Placental pericyte (primary cell): Measurements from ENCODE around the gene PRR4. TPM values are rescaled to one million over a fixed set of nuclear protein-coding genes. Genes with fewer than 3 reads are reported as not detected.

ENCODE experiments used
- small RNA-seq: library from RNA; depleted of rRNA; stranded (forward); fragments of <200 nt; gene quantifications from one replicate; pipeline ENCODE3, GENCODE V24; 2012; ENCODE audit warnings: low replicate concordance
- total RNA-seq: library from RNA; depleted of rRNA; stranded (reverse); fragments of >200 nt; gene quantifications from 2 replicates; pipeline ENCODE4 v1.2.3, GENCODE V29; 2012

PRR4 gene
- total RNA-seq: 1.5 and 2.0 TPM in 2 replicates

GRCh38 chr12:10849425-10849878 lies at the start of gene PRR4:
Gene PRR4 (minus strand): TSS chr12:10849475. CDS start chr12:10849437, 38 bp downstream.

GRCh38 chr12:10884086-10884725 lies 34.9 kb upstream of the PRR4 start, which contains the start of gene PRH1:
Gene PRH1 (minus strand): TSS chr12:10884255. CDS start chr12:10884217, 38 bp downstream.

GRCh38 chr12:10826258-10826657 lies 23.0 kb downstream of the PRR4 start, which contains the start of gene TAS2R10:
Gene TAS2R10 (minus strand): TSS chr12:10826358. CDS start chr12:10826269, 89 bp downstream.

GRCh38 chr12:10810068-10810467 lies 39.2 kb downstream of the PRR4 start, which contains the start of gene TAS2R9:
Gene TAS2R9 (minus strand): TSS chr12:10810168. CDS start chr12:10810075, 93 bp downstream.

GRCh38 chr12:10807186-10807585 lies 42.1 kb downstream of the PRR4 start, which contains the start of gene TAS2R8:
Gene TAS2R8 (minus strand): TSS chr12:10807286. CDS start chr12:10806980, 306 bp downstream.

GRCh38 chr12:10802587-10802986 lies 46.7 kb downstream of the PRR4 start, which contains the start of gene TAS2R7:
Gene TAS2R7 (minus strand): TSS chr12:10802627. CDS start chr12:10802570, 57 bp downstream.

Small RNA genes within 50 kb of the gene (small RNA-seq; reads per million reads assigned to genes)
- gene PRR4: not detected

Other genes with a start within 250 kb of the PRR4 start
- gene MAGOHB, start 235.9 kb downstream of the PRR4 start, total RNA-seq: 15.7 and 19.9 TPM in 2 replicates
- 0.14 TPM in 1 of 2 replicates, not detected in the other for gene STYK1, start 175.4 kb downstream of the PRR4 start, total RNA-seq
- gene YBX3, start 126.2 kb downstream of the PRR4 start, total RNA-seq: 125 and 150 TPM in 2 replicates
- not detected in 2 replicates for gene TAS2R7, start 46.8 kb downstream of the PRR4 start, total RNA-seq
- 0.43 TPM in 1 of 2 replicates, not detected in the other for gene TAS2R8, start 42.2 kb downstream of the PRR4 start, total RNA-seq
- 0.14 TPM in 1 of 2 replicates, not detected in the other for gene TAS2R9, start 39.3 kb downstream of the PRR4 start, total RNA-seq
- gene TAS2R10, start 23.1 kb downstream of the PRR4 start, total RNA-seq: 0.44 and 1.9 TPM in 2 replicates
- gene PRH1, start 34.8 kb upstream of the PRR4 start, total RNA-seq: 11.8 and 24.1 TPM in 2 replicates
- gene TAS2R13, start 60.1 kb upstream of the PRR4 start, total RNA-seq: 1.8 and 3.1 TPM in 2 replicates
- 0.29 TPM in 1 of 2 replicates, not detected in the other for gene PRH2, start 79.8 kb upstream of the PRR4 start, total RNA-seq
- 3.3 and 4.4 TPM in 2 replicates for gene TAS2R14, start 89.8 kb upstream of the PRR4 start, total RNA-seq
- 3.9 and 4.6 TPM in 2 replicates for gene TAS2R50, start 137.4 kb upstream of the PRR4 start, total RNA-seq
- gene TAS2R20, start 148.8 kb upstream of the PRR4 start, total RNA-seq: 3.3 and 6.4 TPM in 2 replicates
- gene TAS2R19, start 173.1 kb upstream of the PRR4 start, total RNA-seq: 4.9 and 8.5 TPM in 2 replicates
- 7.3 and 7.7 TPM in 2 replicates for gene TAS2R31, start 181.9 kb upstream of the PRR4 start, total RNA-seq
- 2.6 and 3.5 TPM in 2 replicates for gene TAS2R46, start 212.8 kb upstream of the PRR4 start, total RNA-seq
- 6.3 TPM in 1 of 2 replicates, not detected in the other for gene TAS2R43, start 242.8 kb upstream of the PRR4 start, total RNA-seq